Measurements from ENCODE around the gene ING4. TPM values are rescaled to one million over a fixed set of nuclear protein-coding genes. Genes with fewer than 3 reads are reported as not detected.

The ING4 gene
- total and polyA plus RNA-seq, 2 of the 4 experiments (the other 2 are of a cell fraction) = 22.0 to 47.5 TPM

DNA sequence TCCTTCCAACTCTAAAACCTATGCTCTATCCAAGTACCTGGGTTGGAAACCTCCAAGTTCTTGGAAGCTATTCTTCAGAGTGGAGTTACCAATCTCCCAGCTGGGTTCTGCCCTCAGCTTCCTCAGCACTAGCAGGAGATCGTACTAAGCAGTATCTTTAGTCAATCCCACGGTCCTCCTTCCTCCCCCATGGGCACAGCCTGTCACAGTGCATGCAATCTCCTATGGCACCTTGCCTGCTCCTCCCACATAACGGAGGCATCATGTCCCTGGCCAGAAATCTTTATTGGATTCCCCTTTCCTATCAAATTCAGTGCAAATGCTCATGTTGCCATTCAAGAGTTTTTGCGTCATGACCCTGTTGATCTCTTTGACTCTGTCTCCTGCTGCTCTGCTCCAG, 21.8 kb downstream of the ING4 start:
- Histone ChIP-seq H3K56ac (ENCODE audit: extremely low read depth, insufficient read depth, low read length) (no peak overlapping the region), H2AFZ (replicated peaks; ENCODE audit: low read length, poor library complexity) (no peak overlapping the region), H3K4me1 (ENCODE audit: control insufficient read depth, insufficient read depth, low read length) (no peaks in the 10 kb centered on the region), H4K91ac (ENCODE audit: insufficient read depth, low read depth, low read length) (no peak overlapping the region), H2BK20ac (ENCODE audit: low read depth, low read length) (no peak overlapping the region), H4K5ac (ENCODE audit: low read depth, low read length) (no peak overlapping the region), H3K4me2 (ENCODE audit: low read depth, low read length) (no peak overlapping the region), H3K14ac (replicated peaks; ENCODE audit: low read depth, low read length) (no peak overlapping the region), H2BK5ac (ENCODE audit: low read depth, low read length, poor library complexity, severe bottlenecking) (no peak overlapping the region), H3K4me3 (ENCODE audit: insufficient read depth, low read depth, low read length) (no peak overlapping the region), H3K4ac (ENCODE audit: low read depth, low read length) (no peak overlapping the region), H3K18ac (ENCODE audit: low read depth, low read length) (no peak overlapping the region), H3K36me3 (ENCODE audit: control insufficient read depth, insufficient read depth, low read length) (no peaks in the 10 kb centered on the region), H3K23ac (ENCODE audit: low read depth, low read length) (no peak overlapping the region), H3K27me3 (ENCODE audit: control insufficient read depth, insufficient read depth, low read length) (peaks cover 25% of the 10 kb centered on the region), H2BK15ac (ENCODE audit: low read depth, low read length) (no peak overlapping the region), H3K27ac (ENCODE audit: insufficient read depth, low read length) (no peak overlapping the region), H2BK120ac (ENCODE audit: low read depth, low read length) (no peak overlapping the region), H3K9ac (ENCODE audit: low read depth, low read length) (no peak overlapping the region), H4K8ac (ENCODE audit: low read depth in 2 of 2, low read length in 2 of 2) (no peak overlapping the region), H3K9me1 (ENCODE audit: insufficient read depth, low read length) (no peaks in the 10 kb centered on the region), H3K79me1 (ENCODE audit: low read depth in 1 of 2, low read length in 2 of 2) (no peaks in the 10 kb centered on the region), H2AK9ac (replicated peaks; ENCODE audit: low read depth, low read length, poor library complexity) (no peak overlapping the region), H3K9me3 (ENCODE audit: control insufficient read depth, insufficient read depth, low read length) (peaks cover 19% of the 10 kb centered on the region), H2AK5ac (ENCODE audit: low read depth, low read length) (no peak overlapping the region), H4K20me1 (ENCODE audit: insufficient read depth, low read length) (no peaks in the 10 kb centered on the region)
- ChIA-PET CTCF (no interaction called here), POLR2A (ENCODE audit: unreplicated experiment) (no interaction called here)
- dilution Hi-C loops (cut with HindIII; ENCODE audit: low sequenced_read_pairs, unreplicated experiment) (no loop called here), intact Hi-C loops (cut with micrococcal nuclease) (no loop called here), in situ Hi-C loops (cut with MboI; ENCODE audit: low sequenced_read_pairs) (no loop called here)
- BruUV-seq (replicated peaks) = no TSS peak
- TF ChIP-seq, protein P1, sequence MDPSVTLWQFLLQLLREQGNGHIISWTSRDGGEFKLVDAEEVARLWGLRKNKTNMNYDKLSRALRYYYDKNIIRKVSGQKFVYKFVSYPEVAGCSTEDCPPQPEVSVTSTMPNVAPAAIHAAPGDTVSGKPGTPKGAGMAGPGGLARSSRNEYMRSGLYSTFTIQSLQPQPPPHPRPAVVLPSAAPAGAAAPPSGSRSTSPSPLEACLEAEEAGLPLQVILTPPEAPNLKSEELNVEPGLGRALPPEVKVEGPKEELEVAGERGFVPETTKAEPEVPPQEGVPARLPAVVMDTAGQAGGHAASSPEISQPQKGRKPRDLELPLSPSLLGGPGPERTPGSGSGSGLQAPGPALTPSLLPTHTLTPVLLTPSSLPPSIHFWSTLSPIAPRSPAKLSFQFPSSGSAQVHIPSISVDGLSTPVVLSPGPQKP (IDR thresholded peaks at IDR 0.05; ENCODE audit: borderline replicate concordance, low read depth, low read length) = no peak
- no peak for TF ChIP-seq FOS (IDR thresholded peaks at IDR 0.05; ENCODE audit: low read depth, low read length)
- no peak for TF ChIP-seq RCOR1 (IDR thresholded peaks at IDR 0.05; ENCODE audit: insufficient replicate concordance, low read length)
- no peak for TF ChIP-seq RAD21 (IDR thresholded peaks at IDR 0.05; ENCODE audit: low read length)
- DNase-seq (no peak), ATAC-seq (ENCODE audit: low read depth) (no peak)
- 45% methylated on average over 4 of the region's 4 CpGs; no CpG with 5 or more reads in 1 of the 2 experiments for WGBS, 2 experiments (ENCODE audit: extremely low coverage in 2 of 2, insufficient read length in 1 of 2)
